Liver (tissue), 3 donors: ENCODE results near the gene RAB44.

Experiments
- CTCF ChIP-seq: fragments of 150-350 bp; IDR thresholded peaks from 2 replicates; pipeline ENCODE4 v1.5.1; 2017; ENCODE audit warnings: improper control_type of control experiment, low read depth, low read length; ENCODE audit not compliant: missing input control
- EGR1 ChIP-seq, 2 donors: IDR thresholded peaks; 2 replicates each; pipeline ENCODE4 v1.6.1; 2016 to 2018; ENCODE audit warnings: antibody characterized with exemption in 2 of 2, low read depth in 2 of 2
- FOXA1 ChIP-seq: IDR thresholded peaks from 2 replicates; pipeline ENCODE4 v1.6.1; 2016; ENCODE audit warnings: antibody characterized with exemption
- JUND ChIP-seq, 2 donors: IDR thresholded peaks; 2 replicates each; pipeline ENCODE4 v1.6.1; 2016; ENCODE audit warnings: antibody characterized with exemption in 2 of 2
- MAX ChIP-seq: IDR thresholded peaks from 2 replicates; pipeline ENCODE4 v1.6.1; 2016; ENCODE audit warnings: antibody characterized with exemption
- RAD21 ChIP-seq, 2 donors: IDR thresholded peaks; 2 replicates each; pipeline ENCODE4 v1.6.1; 2016; ENCODE audit warnings: antibody characterized with exemption in 2 of 2, mild to moderate bottlenecking in 2 of 2
- REST ChIP-seq: IDR thresholded peaks from 2 replicates; pipeline ENCODE4 v1.6.1; 2016; ENCODE audit warnings: antibody characterized with exemption, mild to moderate bottlenecking
- SP1 ChIP-seq: IDR thresholded peaks from 2 replicates; pipeline ENCODE4 v1.6.1; 2018; ENCODE audit warnings: antibody characterized with exemption, mild to moderate bottlenecking
- donor health status: healthy.
- donor health status: healthy.

GRCh38 chr6:36722365-36722764 lies 24.7 kb downstream of the RAB44 start:
- TF ChIP-seq MAX, result no peak
- TF ChIP-seq CTCF, result no peak
- no peak for TF ChIP-seq RAD21 (IDR thresholded peaks at IDR 0.05)
- no peak for TF ChIP-seq FOXA1
- no peak for TF ChIP-seq REST
- no peak for TF ChIP-seq JUND (IDR thresholded peaks at IDR 0.05)
- TF ChIP-seq EGR1 (IDR thresholded peaks at IDR 0.05; ENCODE audit: low read depth in 2 of 2), result no peak
- TF ChIP-seq SP1, result no peak
